Prostate gland (tissue), 2 donors: ENCODE data around the gene PIKFYVE.

Experiments used
- CTCF ChIP-seq, 4 experiments: fragments of 200-600 bp in 2 of 4; fragments of 450-650 bp in 2 of 4; sonication (generic) in 2 of 4; IDR thresholded peaks; 1 replicate in 3 of 4; 2 replicates in 1 of 4; pipeline ENCODE4 v1.5.1; 2016 to 2019; ENCODE audit warnings: antibody characterized with exemption in 4 of 4, mild to moderate bottlenecking in 2 of 4, moderate library complexity in 2 of 4
- POLR2A ChIP-seq: fragments of 450-650 bp; IDR thresholded peaks from one replicate; pipeline ENCODE4 v1.6.1; 2016; ENCODE audit warnings: antibody characterized with exemption, mild to moderate bottlenecking

- TF ChIP-seq POLR2A: no peak
- TF ChIP-seq CTCF (IDR thresholded peaks at IDR 0.05): no peak
Observed at GRCh38 chr2:208251098-208251497, 15.0 kb upstream of the PIKFYVE start.
